Astrocyte (in vitro differentiated cells and primary cell): ENCODE results near the gene OR56A4. TPM values are rescaled to one million over a fixed set of nuclear protein-coding genes. Genes with fewer than 3 reads are reported as not detected.

ENCODE experiments used
- DNase-seq: peaks from one replicate; pipeline ENCODE4 v3.0.0-alpha.2; 2010; ENCODE audit warnings: low read depth
- FAIRE-seq: peaks from 2 replicates; lab custom pipeline; 2011; peaks lifted over from hg19 to GRCh38; lab: Jason Lieb, UNC
- H2AFZ ChIP-seq: 2 replicates; pipeline ENCODE4 v1.6.0; 2012; ENCODE audit warnings: low read depth, low read length, inconsistent platforms
- H3K27ac ChIP-seq: 2 replicates; pipeline ENCODE4 v1.5.1; 2011; ENCODE audit warnings: low read depth, low read length, inconsistent platforms
- H3K27me3 ChIP-seq: 2 replicates; pipeline ENCODE4 v1.6.0; 2011; ENCODE audit warnings: low read length, inconsistent platforms; ENCODE audit not compliant: insufficient read depth
- H3K36me3 ChIP-seq: 2 replicates; pipeline ENCODE4 v1.5.1; 2011; ENCODE audit warnings: low read length, inconsistent platforms; ENCODE audit not compliant: insufficient read depth
- H3K4me1 ChIP-seq: 2 replicates; pipeline ENCODE4 v1.5.1; 2011; ENCODE audit warnings: low read length, inconsistent platforms; ENCODE audit not compliant: insufficient read depth
- H3K4me2 ChIP-seq: 2 replicates; pipeline ENCODE4 v1.6.0; 2012; ENCODE audit warnings: low read length, inconsistent platforms
- H3K4me3 ChIP-seq: 2 replicates; pipeline ENCODE4 v1.5.1; 2011; ENCODE audit warnings: low read depth, mild to moderate bottlenecking, low read length, inconsistent platforms; ENCODE audit not compliant: insufficient read depth
- H3K79me2 ChIP-seq: 2 replicates; pipeline ENCODE4 v1.6.0; 2012; ENCODE audit warnings: mild to moderate bottlenecking, low read length, inconsistent platforms; ENCODE audit not compliant: insufficient read depth
- H3K9ac ChIP-seq: 2 replicates; pipeline ENCODE4 v1.6.0; 2012; ENCODE audit warnings: mild to moderate bottlenecking, low read length, inconsistent platforms
- H3K9me3 ChIP-seq: 2 replicates; pipeline ENCODE4 v1.5.1; 2012; ENCODE audit warnings: low read depth, mild to moderate bottlenecking, low read length, inconsistent platforms; ENCODE audit not compliant: insufficient read depth
- H4K20me1 ChIP-seq: 2 replicates; pipeline ENCODE4 v1.6.0; 2012; ENCODE audit warnings: low read length, inconsistent platforms; ENCODE audit not compliant: insufficient read depth
- H3K27ac Mint-ChIP-seq: one replicate; pipeline ENCODE4 v1.8.0; 2021; ENCODE audit warnings: mild to moderate bottlenecking, mixed read lengths; ENCODE audit not compliant: unreplicated experiment
- H3K27me3 Mint-ChIP-seq: one replicate; pipeline ENCODE4 v1.8.0; 2021; ENCODE audit warnings: low read depth, mixed read lengths; ENCODE audit not compliant: unreplicated experiment
- H3K36me3 Mint-ChIP-seq: one replicate; pipeline ENCODE4 v1.8.0; 2021; ENCODE audit warnings: low read depth, mixed read lengths; ENCODE audit not compliant: unreplicated experiment
- H3K4me1 Mint-ChIP-seq: one replicate; pipeline ENCODE4 v1.8.0; 2021; ENCODE audit warnings: low read depth, mixed read lengths; ENCODE audit not compliant: unreplicated experiment
- H3K4me3 Mint-ChIP-seq: one replicate; pipeline ENCODE4 v1.8.0; 2021; ENCODE audit warnings: mild to moderate bottlenecking, moderate library complexity, mixed read lengths; ENCODE audit not compliant: unreplicated experiment
- H3K9me3 Mint-ChIP-seq: one replicate; pipeline ENCODE4 v1.8.0; 2021; ENCODE audit warnings: mild to moderate bottlenecking, mixed read lengths; ENCODE audit not compliant: unreplicated experiment
- EZH2 ChIP-seq: IDR thresholded peaks from 2 replicates; pipeline ENCODE4 v1.6.1; 2012; ENCODE audit warnings: mild to moderate bottlenecking, low read length, inconsistent platforms; ENCODE audit not compliant: insufficient read depth
- total RNA-seq: library from RNA; stranded (reverse); gene quantifications from 2 replicates; pipeline ENCODE4 v1.2.1, GENCODE V29; 2021
- TF ChIP-seq, protein P1 (sequence below): IDR thresholded peaks from 2 replicates; pipeline ENCODE4 v1.5.1; 2011; ENCODE audit warnings: low read depth, mild to moderate bottlenecking, inconsistent platforms, low read length, moderate library complexity; ENCODE audit not compliant: insufficient read depth

Gene OR56A4
- total RNA-seq, 1 donor from 2014 or later, result not detected

DNA sequence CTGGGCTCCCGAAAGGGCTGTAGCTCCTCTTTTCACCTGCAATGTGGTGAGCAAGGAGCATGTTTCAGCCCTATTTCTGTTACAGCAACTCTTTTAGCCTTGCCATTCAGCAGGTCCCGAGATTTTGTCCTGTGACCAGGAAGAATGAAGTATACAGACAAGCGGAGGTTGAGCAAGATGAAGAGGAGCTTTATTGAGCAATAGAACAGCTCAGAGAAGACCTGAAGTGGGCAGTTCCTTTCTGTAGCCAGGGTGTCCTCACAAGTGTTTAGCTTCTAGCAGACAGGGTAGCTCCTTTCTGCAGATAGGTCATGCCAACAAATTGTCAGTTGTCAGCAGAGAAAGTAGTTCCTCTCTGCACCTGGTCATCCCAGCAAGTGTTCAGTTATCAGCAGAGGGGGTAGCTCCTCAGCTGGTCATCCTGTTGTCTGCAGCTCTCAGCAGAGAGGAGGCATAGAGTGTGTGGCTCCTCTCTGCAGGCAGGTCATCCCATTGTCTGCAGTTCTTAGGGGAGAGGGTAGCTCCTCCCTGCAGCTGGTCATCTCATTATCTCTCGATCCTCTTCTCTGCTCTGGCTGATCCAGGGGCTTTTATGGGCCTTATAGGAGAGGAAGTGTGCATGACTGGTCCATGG, 5.4 kb upstream of the OR56A4 start:
- no peak for FAIRE-seq
- H3K27me3 Mint-ChIP-seq, result no peaks in the 10 kb centered on the region

DNA sequence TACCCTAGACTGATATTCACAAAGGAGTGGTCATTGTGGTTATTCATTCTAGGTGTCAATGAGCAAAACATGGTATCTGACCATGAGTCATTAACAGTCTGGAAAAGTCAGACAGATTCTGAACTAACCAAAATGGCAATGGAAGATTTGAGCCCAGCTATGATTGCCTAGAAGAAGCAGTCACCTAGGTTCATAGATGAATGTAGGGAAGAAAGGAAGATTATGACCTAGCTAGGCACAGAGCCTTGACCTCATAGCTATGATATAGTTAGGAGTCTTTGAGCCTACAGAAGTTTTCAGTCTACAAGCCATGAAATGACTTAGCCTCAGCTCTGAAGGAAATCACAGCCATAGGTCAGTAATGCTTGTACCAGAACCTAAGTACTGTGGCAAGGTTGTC, 351 bp downstream of the OR56A4 start:
- Histone ChIP-seq H3K9ac (no peak overlapping the region), H4K20me1 (no peaks in the 10 kb centered on the region), H3K79me2 (no peaks in the 10 kb centered on the region), H3K4me2 (no peak overlapping the region), H3K4me3 (no peak overlapping the region), H3K27ac (no peak overlapping the region), H3K27me3 (no peaks in the 10 kb centered on the region), H2AFZ (no peak overlapping the region), H3K9me3 (no peaks in the 10 kb centered on the region), H3K36me3 (no peaks in the 10 kb centered on the region), H3K4me1 (no peaks in the 10 kb centered on the region)
- DNase-seq, result no peak
- no peak for FAIRE-seq
- Mint-ChIP-seq H3K27ac (no peak overlapping the region), H3K4me3 (no peak overlapping the region), H3K9me3 (no peaks in the 10 kb centered on the region), H3K27me3 (no peaks in the 10 kb centered on the region), H3K36me3 (no peaks in the 10 kb centered on the region), H3K4me1 (no peaks in the 10 kb centered on the region)
- TF ChIP-seq, protein P1, sequence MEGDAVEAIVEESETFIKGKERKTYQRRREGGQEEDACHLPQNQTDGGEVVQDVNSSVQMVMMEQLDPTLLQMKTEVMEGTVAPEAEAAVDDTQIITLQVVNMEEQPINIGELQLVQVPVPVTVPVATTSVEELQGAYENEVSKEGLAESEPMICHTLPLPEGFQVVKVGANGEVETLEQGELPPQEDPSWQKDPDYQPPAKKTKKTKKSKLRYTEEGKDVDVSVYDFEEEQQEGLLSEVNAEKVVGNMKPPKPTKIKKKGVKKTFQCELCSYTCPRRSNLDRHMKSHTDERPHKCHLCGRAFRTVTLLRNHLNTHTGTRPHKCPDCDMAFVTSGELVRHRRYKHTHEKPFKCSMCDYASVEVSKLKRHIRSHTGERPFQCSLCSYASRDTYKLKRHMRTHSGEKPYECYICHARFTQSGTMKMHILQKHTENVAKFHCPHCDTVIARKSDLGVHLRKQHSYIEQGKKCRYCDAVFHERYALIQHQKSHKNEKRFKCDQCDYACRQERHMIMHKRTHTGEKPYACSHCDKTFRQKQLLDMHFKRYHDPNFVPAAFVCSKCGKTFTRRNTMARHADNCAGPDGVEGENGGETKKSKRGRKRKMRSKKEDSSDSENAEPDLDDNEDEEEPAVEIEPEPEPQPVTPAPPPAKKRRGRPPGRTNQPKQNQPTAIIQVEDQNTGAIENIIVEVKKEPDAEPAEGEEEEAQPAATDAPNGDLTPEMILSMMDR, result no peak
- no peak for TF ChIP-seq EZH2

More for the DNA sequence above, 5.4 kb upstream of the OR56A4 start:
- no peaks in the 10 kb centered on the region for H3K79me2 ChIP-seq
- no peaks in the 10 kb centered on the region for H3K36me3 ChIP-seq
- Mint-ChIP-seq H3K4me3 (no peak overlapping the region), H3K9me3 (peaks cover 3% of the 10 kb centered on the region), H3K27ac (no peak overlapping the region), H3K4me1 (no peaks in the 10 kb centered on the region), H3K36me3 (no peaks in the 10 kb centered on the region)
- no peak overlapping the region for H3K4me2 ChIP-seq
- H3K9me3 ChIP-seq, result no peaks in the 10 kb centered on the region
- no peaks in the 10 kb centered on the region for H3K4me1 ChIP-seq
- H3K27me3 ChIP-seq, result no peaks in the 10 kb centered on the region
- no peak overlapping the region for H2AFZ ChIP-seq
- no peak overlapping the region for H3K9ac ChIP-seq
- TF ChIP-seq, protein P1, result no peak
- no peak for TF ChIP-seq EZH2
- no peak for DNase-seq
- H4K20me1 ChIP-seq, result no peaks in the 10 kb centered on the region
- H3K27ac ChIP-seq, result no peak overlapping the region
- H3K4me3 ChIP-seq, result no peak overlapping the region

DNA sequence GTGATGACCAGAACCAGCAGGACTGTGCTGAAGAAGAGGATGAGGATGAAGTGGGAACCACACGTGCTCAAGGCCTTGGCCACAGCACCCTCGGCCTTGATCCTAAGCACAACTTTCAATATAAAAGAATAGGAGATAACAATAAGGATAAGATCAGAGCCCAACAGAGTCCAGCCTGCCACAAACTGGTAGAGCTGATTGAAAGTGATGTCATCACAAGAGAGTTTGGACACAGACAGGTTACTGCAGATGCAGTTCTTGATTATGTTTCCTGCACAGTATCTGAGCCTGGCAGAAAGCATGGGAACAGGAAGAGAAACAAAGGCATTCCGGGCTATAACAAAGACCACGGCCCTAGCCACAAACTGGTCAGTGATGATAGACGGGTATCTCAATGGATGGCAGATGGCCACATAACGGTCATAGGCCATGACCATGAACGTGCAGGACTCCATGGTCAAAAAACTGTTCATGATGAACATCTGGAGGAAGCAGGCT, 4.5 kb downstream of the OR56A4 start:
- H3K9ac ChIP-seq, result no peak overlapping the region
- no peaks in the 10 kb centered on the region for H3K9me3 ChIP-seq
- no peaks in the 10 kb centered on the region for H4K20me1 ChIP-seq
- no peak for TF ChIP-seq EZH2
- TF ChIP-seq, protein P1, result no peak
- H3K27me3 ChIP-seq, result no peaks in the 10 kb centered on the region
- no peak overlapping the region for H3K4me3 ChIP-seq
- no peak overlapping the region for H3K4me3 Mint-ChIP-seq
- no peaks in the 10 kb centered on the region for H3K79me2 ChIP-seq
- H3K27ac ChIP-seq, result no peak overlapping the region
- DNase-seq, result no peak
- no peaks in the 10 kb centered on the region for H3K36me3 ChIP-seq
- no peaks in the 10 kb centered on the region for H3K4me1 Mint-ChIP-seq
- no peak overlapping the region for H3K4me2 ChIP-seq
- H3K27me3 Mint-ChIP-seq, result peaks cover 5% of the 10 kb centered on the region
- H3K27ac Mint-ChIP-seq, result no peak overlapping the region
- FAIRE-seq, result no peak
- H3K36me3 Mint-ChIP-seq, result no peaks in the 10 kb centered on the region
- H2AFZ ChIP-seq, result no peak overlapping the region
- H3K4me1 ChIP-seq, result no peaks in the 10 kb centered on the region
- H3K9me3 Mint-ChIP-seq, result no peaks in the 10 kb centered on the region
